HCEC 1CT (cell line): ENCODE data around the gene NEUROG1.

ENCODE experiments used
- DNase-seq: peaks from one replicate; pipeline ENCODE4 v3.0.0-alpha.2; 2017

NEUROG1 gene, protein sequence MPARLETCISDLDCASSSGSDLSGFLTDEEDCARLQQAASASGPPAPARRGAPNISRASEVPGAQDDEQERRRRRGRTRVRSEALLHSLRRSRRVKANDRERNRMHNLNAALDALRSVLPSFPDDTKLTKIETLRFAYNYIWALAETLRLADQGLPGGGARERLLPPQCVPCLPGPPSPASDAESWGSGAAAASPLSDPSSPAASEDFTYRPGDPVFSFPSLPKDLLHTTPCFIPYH

DNA sequence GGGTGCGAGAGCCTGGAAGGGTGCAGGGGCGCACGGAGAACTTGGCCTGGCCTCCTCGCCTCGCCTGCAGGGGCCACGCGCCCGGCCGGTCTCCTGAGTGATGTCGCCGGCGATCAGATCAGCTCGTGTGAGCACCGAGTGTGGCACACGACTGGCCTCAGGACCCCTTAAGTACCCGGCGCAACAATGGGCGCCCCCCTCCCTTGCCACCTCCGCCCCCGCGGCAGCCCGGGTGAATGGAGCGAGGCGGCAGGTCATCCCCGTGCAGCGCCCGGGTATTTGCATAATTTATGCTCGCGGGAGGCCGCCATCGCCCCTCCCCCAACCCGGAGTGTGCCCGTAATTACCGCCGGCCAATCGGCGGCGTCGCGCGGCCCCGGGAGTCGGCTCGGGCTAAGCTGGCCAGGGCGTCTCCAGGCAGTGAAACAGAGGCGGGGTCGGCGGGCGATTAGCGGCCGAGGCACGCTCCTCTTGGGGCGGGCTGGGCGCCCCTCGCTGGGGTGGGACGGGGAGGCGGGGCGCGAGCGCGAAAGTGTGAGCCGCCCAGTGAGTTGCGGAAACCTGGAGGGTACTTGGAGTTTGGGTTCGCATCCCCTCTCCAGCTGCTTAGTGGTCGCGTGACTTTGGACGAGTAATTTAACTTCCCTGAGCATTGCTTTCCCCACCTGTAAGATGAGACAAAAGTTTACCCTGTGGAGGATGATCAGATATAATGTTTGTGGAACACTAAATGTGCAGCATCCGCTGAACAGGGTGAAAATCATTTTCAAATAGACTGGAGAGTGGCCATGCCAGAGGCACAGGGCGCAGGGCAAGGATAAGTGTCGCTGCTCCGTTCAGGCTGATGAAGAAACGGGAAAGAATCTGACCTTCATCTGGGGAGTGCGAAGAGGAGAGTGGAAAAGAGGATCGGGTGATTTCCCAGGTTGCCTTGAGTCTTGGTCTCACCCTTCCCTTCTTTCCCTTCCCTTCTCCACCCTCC is at the start of gene NEUROG1:
TSS of gene NEUROG1 (minus strand) at position 145 of the 982 bp plus-strand sequence. CDS start 274 bp downstream, outside the sequence.
- DNase-seq, result no peak

DNA sequence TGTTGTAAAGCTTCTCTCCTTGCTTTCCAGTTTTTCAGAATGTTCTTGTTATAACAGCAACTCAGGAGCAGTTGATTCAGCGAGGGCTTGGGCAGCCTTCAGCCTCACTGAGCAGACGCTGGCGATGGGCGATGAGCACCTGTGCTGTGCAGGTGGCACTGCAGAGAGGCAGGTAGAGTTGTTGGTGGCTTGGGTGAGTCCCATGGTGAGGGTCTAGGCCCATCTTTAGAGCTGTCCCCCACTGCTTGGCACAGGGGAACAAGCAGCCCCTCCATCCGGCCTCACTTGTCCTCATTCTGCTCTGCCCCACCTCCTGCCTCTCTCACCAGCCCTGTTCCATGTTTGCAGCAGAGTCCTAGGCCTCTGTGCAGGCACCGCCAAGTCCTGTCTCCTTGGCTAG is 49.2 kb upstream of the NEUROG1 start:
- no peak for DNase-seq

DNA sequence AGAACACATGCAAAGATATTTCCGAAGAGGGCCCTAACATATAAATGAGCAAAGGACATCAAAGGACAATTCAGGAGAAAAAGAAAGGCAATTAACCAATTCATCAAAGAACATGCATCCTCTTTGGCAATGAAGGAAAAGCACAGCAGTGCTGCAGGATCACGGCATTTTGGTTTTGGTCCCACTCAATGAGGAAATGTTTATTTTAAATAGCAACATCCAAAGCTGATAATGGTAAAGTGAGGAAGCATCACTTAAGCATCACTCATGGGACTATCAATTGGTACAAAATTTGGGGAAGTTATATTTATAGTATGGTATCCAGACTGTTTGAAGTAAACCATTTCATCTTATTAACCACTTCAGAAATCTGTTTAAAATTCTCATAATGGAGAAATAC is 48.5 kb upstream of the NEUROG1 start:
- no peak for DNase-seq

DNA sequence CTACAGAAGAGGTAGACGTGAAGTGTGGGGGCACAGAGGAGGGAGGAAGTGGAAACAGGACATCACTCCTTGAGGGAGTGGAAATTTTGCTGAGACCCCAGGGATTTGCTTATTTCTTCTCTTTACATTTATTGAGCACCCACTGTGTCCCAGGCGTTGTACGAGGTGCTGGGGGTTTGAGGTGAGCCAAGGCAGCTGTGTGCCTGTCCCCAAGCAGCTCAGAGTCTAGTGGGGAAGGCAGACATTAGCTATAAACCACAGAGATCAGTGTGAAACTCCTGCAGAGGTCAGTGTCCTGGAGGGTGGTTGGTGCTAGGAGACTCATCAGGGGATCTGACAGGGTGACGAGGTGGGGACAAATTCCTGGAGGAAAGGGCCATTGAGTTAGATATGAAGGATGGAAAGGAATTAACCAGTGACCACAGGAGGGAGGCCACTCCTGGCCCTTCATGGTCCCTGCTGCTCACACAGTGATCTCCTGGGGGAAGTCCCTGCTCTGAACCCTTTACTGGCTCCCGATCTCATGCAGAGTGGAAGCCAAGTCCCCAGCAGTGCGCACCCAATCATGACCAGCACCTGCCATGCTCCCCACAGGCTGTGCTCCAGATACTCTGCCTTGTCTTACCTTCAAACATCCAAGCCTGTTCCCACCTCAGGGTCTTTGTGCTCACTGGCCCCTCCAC is 46.5 kb upstream of the NEUROG1 start:
- no peak for DNase-seq

DNA sequence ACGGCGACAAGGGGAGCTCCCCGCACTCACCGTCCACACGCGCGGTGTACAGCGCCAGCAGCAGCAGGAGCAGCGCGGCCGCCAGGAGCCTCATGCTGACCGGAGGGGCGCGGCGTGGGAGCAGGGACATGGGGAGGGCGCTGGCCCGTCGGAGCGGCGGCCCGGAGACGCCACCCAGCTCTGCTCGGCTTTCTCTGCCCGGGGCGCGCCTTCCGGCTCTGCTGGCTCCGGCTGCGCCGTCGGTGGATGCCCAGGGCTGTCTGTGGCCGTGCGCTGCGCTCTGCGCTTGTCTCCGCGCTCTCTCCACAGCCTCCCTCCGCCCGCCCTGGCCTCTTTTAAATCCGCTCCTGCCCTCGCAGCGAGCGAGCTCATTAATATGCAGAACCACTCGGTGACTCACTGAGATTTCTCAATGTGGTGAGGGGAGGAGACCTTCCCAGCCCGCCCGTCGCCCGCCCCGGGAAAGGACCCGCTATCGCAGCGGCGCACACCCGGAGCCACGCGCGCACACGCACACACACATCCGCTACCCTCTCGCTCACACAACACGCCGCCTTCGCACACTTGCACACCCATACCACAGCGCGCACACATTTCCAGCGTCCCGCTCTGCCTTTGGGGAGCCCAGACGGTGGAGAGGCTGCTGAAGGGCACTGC is 43.0 kb upstream of the NEUROG1 start, which contains the start of gene CXCL14:
TSS of gene CXCL14 (minus strand) at position 307 of the 657 bp plus-strand sequence. CDS start at position 94, 213 bp downstream.
- peak; percentile 23 for DNase-seq

DNA sequence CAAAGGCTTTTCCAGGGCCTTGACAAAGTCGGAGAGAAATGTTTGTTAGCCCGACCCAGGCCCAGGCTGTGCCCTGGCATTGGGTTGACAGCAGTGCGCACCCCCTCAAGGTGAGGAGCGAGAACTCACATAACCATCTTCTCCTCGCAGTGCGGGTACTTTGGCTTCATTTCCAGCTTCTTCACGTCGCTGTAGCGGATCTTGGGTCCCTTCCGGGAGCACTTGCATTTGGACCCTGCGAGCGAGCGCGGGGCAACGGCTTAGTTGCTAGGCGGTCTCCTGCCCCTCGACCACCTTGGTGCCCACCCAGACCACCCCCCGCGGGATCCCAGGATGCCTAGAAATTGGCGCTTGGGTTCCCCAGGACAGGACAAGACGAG is 42.5 kb upstream of the NEUROG1 start:
- no peak for DNase-seq

DNA sequence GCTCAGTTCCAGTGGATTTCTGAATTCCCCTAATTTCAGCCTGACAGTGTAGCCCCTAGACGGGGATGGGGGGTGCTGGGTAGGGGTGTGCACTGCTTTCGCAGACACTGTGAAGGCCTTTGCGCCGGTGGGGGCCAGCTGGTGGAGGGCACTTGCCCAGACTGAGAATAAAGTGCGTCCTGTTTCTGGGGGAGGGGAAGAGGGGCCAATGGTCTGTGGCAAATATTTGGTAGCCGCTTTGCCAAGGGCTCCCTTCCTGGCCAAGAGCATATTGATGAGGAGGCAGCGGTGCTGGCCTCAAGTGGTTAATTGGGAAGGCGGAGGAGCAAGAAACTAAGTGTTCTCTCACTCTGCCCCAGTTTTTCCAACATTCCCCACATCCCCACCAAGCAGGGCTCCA is 41.7 kb upstream of the NEUROG1 start:
- no peak for DNase-seq

DNA sequence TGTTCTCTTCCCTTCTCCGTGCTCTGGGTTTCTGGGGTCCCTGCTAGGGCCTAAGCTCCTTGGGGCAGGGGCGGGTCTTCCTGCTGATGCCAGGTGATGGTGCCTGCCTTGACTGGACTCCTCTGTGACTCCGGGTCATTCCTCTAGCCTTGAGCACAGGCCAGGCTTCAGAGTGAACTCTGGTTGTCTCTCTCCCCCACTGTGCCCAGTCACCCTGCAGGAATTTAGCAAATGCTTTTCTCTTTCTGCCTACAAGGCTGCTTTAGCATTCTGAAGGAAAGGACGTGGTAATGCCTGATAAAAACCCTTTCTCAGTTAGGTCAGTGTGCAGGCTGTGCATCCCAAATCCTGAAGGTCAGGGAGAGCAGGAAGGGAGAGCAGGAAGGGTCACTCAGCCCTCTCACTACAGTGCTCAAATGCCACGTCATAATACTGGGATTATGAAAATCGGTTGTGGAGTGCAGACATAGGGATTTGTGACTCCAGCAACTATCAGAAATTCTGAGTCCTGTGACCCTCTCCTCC is 40.4 kb upstream of the NEUROG1 start:
- no peak for DNase-seq

DNA sequence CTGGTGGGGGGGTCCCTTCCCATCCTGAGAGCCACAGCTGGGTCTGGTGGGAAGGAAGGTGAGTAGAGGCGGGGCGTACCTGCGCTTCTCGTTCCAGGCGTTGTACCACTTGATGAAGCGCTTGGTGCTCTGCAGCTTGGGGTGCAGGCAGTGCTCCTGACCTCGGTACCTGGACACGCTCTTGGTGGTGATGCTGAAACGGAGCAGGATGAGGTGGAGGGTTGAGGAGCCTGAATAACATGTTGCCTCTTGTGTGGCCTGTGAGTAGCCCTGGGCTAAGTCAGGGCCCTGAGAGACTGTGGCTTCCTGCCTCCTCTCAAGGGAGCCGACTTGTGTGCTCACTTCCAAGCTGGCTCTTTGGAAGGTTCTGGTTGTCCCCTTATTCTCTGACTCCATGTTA is 38.7 kb upstream of the NEUROG1 start:
- no peak for DNase-seq

DNA sequence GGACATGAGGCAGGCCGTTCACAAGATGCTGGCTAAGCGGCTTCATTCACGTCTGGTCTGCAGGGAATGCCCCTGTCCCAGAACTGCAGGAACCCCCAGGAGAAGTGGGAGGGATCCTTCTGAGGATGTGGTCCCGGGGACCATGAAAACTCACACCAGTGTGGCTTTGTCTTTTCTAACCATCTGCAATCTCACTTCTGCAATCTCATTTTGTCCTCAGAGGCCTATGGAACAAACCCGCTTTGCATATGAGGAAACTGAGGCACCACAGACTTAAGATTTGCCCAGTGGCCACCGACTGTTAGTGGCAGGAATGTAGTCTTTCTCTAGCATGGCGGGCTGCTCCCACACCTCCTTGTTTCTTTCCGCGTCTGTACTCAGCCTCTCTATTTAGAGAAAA is 36.1 kb upstream of the NEUROG1 start:
- no peak for DNase-seq

DNA sequence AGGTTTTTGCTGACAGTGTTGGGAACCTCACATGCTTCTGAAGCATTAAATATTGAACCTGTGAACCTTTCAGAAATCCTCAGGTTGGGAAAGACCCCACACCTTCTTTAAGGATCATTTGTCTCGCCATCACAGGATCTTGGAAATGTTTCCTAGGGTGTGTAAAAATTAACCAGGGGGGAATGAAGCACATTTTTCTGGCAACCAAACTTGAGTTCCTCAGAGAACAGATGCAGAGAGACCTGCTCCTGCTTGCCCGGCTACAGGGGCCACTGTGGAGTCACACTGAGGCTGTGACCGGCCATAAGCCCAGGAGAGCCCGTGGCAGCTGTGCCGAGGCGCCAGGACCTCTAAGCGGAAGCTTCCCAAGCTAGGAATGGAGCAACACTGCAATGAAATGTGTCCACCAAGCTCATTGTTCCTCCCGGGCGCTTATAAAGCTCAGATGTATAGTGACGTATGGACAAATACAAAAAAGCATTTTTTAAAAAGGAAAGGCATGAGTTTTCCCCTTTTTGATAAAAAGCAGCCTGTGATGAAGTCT is 35.4 kb upstream of the NEUROG1 start:
- no peak for DNase-seq

DNA sequence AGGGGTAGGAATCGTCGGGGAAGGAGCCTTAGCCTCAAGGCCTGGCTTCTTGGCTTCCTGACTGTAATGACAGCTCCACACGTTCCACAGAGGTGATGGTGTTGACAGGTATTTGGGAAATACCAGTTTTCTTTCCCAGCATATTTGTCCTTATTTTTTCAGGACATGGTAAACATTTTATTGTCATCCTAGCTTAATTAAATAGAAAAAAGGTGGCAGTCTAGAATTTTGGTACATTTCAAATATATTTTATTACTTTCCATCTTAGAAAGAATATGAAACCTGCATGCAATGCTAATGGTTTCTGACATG is 34.6 kb upstream of the NEUROG1 start:
- no peak for DNase-seq

DNA sequence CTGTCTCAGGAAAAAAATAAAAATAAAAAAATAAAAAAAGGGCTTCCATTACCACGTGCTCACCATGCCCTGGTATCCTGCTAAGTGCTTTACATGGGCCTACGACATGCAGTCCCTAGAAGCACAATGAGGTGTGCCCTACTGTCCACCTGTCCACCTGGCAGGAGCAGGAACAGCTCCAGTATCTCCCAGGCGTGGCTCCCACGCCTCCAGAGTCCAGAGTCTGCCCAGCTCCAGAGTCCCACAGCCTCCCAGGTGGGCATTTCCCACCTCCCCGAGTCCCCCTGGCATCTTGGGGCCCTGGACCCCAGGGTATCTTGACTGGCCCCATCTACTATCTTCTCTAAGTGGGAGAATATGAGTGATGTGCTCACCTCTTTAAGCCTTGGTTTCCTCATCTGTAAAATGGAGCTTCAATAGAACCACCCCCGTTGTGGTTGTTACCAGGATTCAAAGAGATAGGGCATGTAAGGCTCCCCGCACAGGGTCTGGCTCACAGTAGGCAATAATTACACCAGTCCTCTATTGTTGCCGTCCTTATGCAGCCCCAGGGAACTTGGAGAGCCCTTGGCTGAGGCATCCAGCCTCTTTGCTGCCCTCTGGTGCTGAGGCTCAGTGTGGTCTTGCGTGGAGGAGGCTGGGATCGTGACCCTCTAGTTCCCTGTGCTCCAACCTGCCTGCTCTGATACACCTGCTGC is 34.1 kb upstream of the NEUROG1 start:
- DNase-seq, result peak; percentile 14

DNA sequence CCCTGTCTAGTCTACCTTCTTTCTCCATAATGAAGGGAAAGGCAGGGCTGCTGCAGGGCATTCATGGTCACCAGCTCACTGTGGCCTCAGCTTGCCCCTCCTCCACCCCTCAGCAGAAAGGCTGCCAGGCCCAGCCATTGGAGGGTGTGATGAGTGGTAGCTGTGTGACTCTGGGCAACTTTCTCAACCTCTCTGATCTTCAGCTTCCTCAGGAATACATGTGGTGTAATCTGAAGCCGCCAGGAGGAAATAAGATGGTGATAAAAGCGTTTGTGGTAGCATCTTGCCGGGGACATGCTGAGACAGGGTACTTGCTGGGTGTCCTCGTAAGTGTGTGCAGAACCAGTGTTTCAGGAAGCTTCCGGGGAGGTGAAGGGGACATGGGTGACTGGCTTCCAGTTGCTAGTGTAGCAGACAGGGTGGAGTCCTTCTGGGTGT is 33.2 kb upstream of the NEUROG1 start:
- no peak for DNase-seq

DNA sequence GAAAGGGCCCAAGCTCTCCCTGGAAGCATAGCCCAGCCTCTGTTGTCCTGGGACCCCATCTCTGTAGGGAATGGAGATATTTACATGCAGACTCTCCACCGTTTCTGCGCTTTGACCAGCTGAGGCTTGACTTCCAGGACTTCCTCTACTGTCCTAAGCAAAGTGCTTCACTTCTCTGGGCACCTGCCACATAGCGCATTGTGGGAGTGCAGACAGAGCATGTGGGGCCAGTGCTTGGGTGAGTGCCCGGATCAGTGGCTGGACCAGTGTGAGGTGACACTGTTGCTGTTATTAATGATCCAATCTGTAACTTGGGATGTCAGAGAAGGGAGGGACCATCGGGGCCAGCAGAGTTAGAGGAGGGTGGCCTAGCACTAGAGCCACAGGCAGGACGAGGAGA is 32.5 kb upstream of the NEUROG1 start:
- DNase-seq, result no peak

DNA sequence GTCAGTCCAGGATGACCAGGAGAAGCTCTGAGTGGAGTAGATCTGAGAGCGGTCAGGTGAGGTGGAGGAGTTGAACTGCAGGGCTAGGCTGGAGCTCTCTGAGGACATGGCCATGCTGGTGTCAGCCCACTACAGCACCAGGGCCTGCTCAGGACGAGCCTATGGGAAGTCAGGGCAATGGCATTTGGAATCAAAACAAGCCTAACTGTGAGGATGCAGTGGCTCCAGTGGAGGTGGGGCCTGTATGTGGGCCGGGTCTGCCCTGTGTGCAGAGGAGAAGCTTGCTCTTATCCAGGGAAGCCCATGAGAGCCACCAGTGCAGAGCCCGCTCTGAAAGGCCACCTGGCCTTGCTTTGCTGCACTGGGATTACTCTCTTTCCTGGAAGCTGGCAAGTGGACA is 31.9 kb upstream of the NEUROG1 start:
- no peak for DNase-seq

DNA sequence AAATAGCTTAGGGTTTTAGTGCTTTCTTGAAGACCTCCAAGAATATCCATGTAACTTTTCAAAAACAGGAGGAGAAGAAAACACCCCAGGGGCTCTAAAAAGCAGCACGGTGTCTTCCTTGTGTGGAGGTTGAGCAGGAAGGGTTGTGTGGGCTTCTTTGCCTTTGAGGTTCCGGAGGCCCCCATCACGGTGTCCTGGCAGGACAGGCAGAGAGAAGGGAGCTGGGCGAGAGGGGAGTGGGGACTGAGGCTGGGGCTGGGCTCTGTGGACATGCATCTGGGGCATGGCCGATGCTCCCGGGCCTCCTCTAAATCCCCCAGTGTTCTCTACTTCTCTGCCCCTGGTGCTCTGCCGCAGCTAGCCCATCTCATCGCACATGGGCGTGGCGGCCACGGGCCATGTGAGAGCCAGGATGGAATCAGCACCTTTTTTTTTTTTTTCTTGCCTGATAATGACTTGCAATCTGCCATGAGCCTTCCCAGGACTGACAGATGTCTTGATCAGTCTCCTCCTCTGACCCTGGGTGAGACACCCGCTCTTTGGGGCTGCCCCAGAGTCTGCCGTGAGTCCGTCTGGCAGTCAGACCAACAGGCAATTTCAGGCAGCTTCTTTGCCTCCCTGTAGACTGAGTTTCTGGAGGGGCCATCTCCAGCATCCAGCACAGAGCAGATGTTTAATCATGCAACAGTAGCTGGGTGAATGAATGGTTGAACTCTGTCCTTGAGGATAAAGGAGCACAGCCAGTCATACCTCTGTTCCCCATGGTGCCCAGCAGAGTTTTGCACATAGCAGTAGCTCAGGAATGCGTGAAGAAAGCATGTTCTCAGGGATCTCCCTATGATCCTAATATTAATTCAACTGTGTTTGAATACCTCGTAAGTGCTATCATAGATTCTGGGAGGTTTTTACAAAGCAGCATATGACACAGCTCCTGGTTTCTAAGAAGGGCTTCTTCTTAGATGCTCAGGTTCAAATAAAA is 30.9 kb upstream of the NEUROG1 start:
- no peak for DNase-seq

DNA sequence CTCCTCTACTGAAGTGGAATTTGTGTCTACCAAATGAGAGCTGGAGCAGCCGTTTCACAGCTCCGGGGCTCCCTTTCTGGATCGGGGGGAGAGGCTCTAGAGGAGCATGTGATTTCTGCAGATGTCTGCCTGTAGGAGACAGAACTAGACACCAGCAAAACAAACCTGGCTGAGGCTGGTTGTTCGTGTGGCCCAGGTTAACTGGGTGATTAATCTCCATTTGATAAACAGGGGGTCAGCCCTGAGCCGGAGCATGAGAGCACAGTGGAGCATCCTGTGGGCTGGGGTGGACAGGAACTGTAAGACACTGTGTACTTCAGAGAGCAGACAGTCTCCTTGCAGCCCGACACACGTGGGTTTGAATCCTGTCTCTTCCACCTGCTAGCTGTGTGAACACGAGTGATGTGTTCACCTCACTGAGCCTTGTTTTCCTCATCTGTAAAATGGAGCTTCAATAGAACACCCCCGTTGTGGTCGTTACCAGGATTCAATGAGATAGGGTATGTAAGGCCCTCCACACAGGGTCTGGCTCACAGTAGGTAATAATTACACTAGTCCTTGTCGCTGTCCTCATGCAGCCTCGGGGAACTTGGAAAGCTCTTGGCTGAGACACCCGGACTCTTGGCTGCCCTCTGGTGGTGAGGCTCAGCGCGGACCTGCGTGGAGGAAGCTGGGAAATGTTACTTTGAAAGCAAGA is 30.1 kb upstream of the NEUROG1 start:
- DNase-seq, result peak; percentile 17

DNA sequence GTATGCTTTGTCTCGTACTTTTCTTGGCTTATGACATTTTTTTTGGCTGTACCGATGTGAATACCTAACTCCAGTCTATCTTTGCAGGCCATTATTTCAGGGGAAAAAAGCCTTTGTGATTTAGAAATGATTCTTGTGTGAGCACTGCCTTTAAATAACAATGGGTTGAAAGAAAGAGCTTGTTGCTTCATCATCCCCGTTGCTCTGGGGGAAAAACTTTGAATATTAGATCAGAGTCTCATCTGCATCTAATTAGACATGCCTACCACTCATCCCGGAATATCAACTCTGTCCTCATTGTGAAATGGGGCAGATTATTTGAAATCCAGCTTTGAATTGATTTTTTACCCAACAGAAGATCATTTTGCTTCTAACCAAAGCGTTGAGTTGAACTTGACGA is 29.5 kb upstream of the NEUROG1 start:
- no peak for DNase-seq

DNA sequence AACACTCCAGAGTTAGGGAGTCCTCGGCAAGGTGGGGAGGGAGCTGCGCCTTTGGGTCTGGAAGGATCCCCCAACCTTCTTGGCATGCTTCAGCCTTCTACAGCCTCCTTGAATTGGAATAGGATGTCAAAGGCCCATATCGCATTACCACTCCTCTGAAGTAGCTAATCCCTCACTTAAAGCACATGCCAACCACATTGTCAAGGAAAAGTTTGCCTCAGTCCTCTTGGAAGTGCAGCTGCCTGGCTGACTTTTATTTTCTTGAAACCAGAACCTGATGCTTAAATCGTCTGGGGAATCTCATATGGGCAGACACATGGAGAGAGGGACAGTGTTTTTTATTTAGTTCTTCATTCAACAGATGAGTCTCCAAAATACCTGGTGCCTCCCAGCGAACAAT is 28.6 kb upstream of the NEUROG1 start:
- no peak for DNase-seq
